GM18526 (cell line): ENCODE results near the gene TEX19.

Experiments used
- POLR2A ChIP-seq: IDR thresholded peaks from 3 replicates; pipeline ENCODE4 v1.6.1; 2011; ENCODE audit not compliant: insufficient read length; ENCODE audit errors: extremely low read depth

Gene TEX19

DNA sequence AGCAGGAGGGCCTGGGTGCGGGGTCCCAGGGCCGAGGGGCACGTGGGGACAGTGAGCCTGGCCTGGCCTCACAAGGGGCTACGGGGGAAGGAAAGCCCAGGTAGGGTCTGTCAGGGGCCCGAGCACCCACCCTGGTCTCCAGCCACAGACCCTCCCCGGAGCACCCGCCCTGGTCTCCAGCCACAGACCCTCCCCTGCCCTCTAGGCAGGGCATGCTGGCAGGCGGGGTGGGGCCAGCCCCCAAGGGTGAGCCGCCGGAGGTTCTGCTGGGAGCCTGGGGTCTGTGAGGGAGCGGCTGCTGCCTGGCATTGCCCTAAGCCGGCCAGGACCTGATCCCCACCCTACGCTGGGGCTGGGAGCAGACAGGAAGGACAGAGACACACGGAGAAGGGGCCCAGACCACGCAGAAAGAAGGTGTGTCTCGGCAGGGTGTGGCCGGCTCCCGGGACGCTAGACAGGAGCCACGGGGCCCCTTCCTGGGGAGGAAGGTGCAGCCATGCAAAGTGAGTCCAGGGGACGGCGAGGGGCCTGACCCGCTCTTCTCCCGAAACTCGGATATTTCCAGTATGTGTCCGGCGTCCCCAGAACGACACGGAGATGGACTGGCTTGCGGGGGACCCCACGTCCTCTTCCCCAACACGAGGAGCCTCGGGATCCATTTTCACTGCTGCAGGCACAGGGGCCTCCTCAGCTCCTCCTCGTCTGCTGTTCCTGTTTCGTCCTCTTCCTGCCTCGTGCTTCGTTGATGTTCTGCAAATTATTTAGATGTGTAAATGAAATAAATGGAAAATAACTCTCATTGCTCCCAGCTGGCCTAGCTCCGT, 28.0 kb downstream of the TEX19 start:
- TF ChIP-seq POLR2A = no peak

- TF ChIP-seq POLR2A = no peak
Observed at GRCh38 chr17:82387705-82388106, 28.7 kb downstream of the TEX19 start.

DNA sequence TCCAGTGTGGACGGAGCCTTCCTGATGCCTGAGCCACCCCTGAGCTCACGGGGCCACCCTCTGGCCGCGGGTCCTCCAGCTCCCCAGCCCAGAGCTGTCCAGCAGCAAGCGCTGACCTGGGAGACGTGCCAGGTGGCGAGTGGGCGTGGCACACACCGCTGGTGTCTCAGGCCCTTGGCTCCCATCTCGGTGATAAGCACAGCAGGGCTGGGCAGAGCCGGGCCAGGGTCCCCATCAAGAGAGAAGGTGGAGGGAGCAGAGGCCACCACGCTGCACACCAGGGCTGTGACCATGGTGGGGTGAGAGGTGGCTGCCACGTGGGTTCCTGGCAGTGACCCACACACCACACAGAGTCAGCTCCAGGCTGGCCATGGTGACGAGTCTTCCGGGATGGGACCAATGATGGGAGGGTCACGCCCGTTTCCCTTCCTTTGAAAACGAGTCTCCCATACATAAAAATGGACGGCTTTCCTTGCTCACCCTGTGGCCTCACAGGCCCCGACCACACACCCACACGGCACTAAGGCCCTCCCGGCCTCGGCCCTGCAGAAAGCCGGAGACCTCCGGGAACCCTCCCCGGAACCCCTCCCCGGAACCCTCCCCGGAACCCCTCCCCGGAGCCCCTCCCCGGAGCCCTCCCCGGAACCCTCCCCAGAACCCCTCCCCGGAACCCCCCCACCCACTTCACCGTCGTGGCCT, 29.3 kb downstream of the TEX19 start:
- no peak for TF ChIP-seq POLR2A

- no peak for TF ChIP-seq POLR2A
Observed at GRCh38 chr17:82388922-82389283, 29.9 kb downstream of the TEX19 start.

- TF ChIP-seq POLR2A = no peak
Observed at GRCh38 chr17:82389379-82389778, 30.3 kb downstream of the TEX19 start.

- TF ChIP-seq POLR2A = no peak
Observed at GRCh38 chr17:82390015-82390859, 31.2 kb downstream of the TEX19 start.

DNA sequence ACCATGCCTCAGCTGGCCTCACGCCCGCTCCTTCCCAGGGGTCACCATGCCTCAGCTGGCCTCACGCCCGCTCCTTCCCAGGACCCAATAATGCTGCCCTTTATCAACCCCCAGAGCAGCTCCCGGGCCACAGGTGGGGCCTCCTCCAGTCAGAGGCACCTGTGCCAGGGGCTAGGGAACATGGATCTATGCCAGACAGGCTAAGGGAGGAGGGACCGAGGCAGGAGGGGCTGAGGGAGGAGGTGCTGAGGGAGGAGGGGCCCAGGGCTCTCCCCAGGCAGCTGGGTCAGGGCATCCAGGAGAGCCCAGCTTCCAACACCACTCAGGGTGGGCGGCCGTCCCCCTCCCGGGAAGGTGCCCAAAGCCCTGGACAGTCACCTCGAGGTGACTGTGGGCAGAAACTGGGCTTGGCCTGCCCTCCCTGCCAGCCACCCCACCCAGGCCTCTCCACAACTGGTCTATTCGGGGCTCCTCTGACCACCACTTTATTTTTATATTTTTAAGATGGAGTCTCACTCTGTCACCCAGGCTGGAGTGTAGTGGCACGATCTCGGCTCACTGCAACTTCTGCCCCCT, 31.9 kb downstream of the TEX19 start:
- no peak for TF ChIP-seq POLR2A

- no peak for TF ChIP-seq POLR2A
Observed at GRCh38 chr17:82391496-82392066, 32.5 kb downstream of the TEX19 start.

GRCh38 chr17:82392209-82392920, 33.3 kb downstream of the TEX19 start:
- no peak for TF ChIP-seq POLR2A

GRCh38 chr17:82392941-82393340, 33.9 kb downstream of the TEX19 start:
- TF ChIP-seq POLR2A = no peak

DNA sequence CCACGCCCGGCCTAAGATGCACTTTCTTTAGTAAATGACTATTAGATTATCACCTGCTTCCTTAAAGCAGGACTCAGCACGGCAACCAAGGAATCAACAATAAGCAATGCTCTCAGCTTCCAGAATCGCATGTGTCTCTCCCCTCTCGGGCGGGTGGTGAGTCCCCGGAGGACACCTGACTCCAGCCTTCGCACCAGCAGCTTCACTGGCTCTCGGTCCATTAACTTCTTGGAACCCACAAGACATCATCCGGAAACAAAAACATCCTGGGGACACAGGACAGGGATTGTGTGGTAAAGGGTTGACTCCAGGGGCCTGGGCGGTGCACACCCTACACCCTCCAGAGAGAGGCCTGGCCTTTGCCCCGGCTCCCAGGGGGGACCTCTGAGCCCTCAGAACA, 35.2 kb downstream of the TEX19 start:
- no peak for TF ChIP-seq POLR2A

GRCh38 chr17:82396601-82397435, 37.8 kb downstream of the TEX19 start:
- TF ChIP-seq POLR2A = no peak
